K562 (cell line): ENCODE measurements around the gene RAMACL. TPM values are rescaled to one million over a fixed set of nuclear protein-coding genes. Genes with fewer than 3 reads are reported as not detected.

Experiments
- ATAC-seq: fragments of 200-7000 bp; cut with Tn5 transposase; 3 replicates; pipeline ENCODE4 v1.9.1; 2020; ENCODE audit warnings: moderate library complexity
- BruUV-seq: library from RNA; stranded (reverse); fragments of 400-500 nt; replicated peaks from 2 replicates; lab custom pipeline; 2021; lab: Mats Ljungman, UMichigan
- CTCF ChIA-PET: fragments of 300-600 bp; formaldehyde crosslinking; extraction: SDS; loops from one replicate; lab custom pipeline; 2021; ENCODE audit warnings: low intra/inter-chr PET ratio; lab: Yijun Ruan, JAX
- POLR2A ChIA-PET: fragments of 300-600, 350-650 bp; sonication (Branson Sonifier 250); formaldehyde crosslinking; extraction: SDS; loops from one replicate; lab custom pipeline; 2021; ENCODE audit warnings: antibody characterized with exemption, inconsistent platforms; lab: Yijun Ruan, JAX
- DNase-seq, 4 experiments: peaks; one replicate each; pipeline versions ENCODE4 v3.0.0 to v3.0.0-alpha.2; 2011 to 2018; ENCODE audit warnings: low spot score in 3 of 4, mixed read lengths in 3 of 4; ENCODE audit errors: extremely low read depth in 1 of 4
- FAIRE-seq: peaks from 2 replicates; lab custom pipeline; 2011; peaks lifted over from hg19 to GRCh38; lab: Jason Lieb, UNC
- H2AFZ ChIP-seq: 2 replicates; pipeline ENCODE4 v1.6.0; 2011; ENCODE audit warnings: low read depth, low read length, control low read depth, inconsistent platforms
- H3K27ac ChIP-seq: fragments of 200-600 bp; 3 replicates; pipeline ENCODE4 v1.8.0; 2011; ENCODE audit warnings: low read depth, mild to moderate bottlenecking, control low read depth, inconsistent platforms, low read length, moderate library complexity, mixed read lengths; ENCODE audit errors: extremely low read depth
- H3K27me3 ChIP-seq, 2 experiments: fragments of 300-600 bp in 1 of 2; 2 replicates in 1 of 2; 3 replicates in 1 of 2; pipeline versions ENCODE4 v1.6.0 to v1.8.0; 2011; ENCODE audit warnings: inconsistent platforms in 2 of 2, low read length in 2 of 2, mild to moderate bottlenecking in 1 of 2, mixed read lengths in 1 of 2, moderate library complexity in 1 of 2; ENCODE audit not compliant: control insufficient read depth in 2 of 2, insufficient read depth in 2 of 2
- H3K36me3 ChIP-seq: fragments of 300-600 bp; 3 replicates; pipeline ENCODE4 v1.8.0; 2011; ENCODE audit warnings: mild to moderate bottlenecking, low read length, inconsistent platforms; ENCODE audit not compliant: control insufficient read depth, insufficient read depth
- H3K4me1 ChIP-seq, 2 experiments: fragments of 200-600 bp in 1 of 2; replicated peaks in 1 of 2; 2 replicates in 1 of 2; 3 replicates in 1 of 2; pipeline versions ENCODE4 v1.5.1 to v1.8.0; 2011; ENCODE audit warnings: inconsistent platforms in 2 of 2, low read length in 2 of 2, mild to moderate bottlenecking in 1 of 2, mixed read lengths in 1 of 2, moderate library complexity in 1 of 2; ENCODE audit not compliant: control insufficient read depth in 2 of 2, insufficient read depth in 2 of 2
- H3K4me2 ChIP-seq: 2 replicates; pipeline ENCODE4 v1.6.1; 2011; ENCODE audit warnings: low read length, control low read depth, inconsistent platforms, mixed read lengths; ENCODE audit not compliant: insufficient read depth
- H3K4me3 ChIP-seq: fragments of 200-600 bp; sonication (generic), shearing (Covaris generic); 2 replicates; pipeline ENCODE4 v1.5.1; 2016; ENCODE audit warnings: control low read depth, inconsistent platforms
- H3K79me2 ChIP-seq: fragments of 200-600 bp; 3 replicates; pipeline ENCODE4 v1.8.0; 2011; ENCODE audit warnings: low read length, inconsistent platforms; ENCODE audit not compliant: control insufficient read depth, insufficient read depth
- H3K9ac ChIP-seq, 2 experiments: 2 replicates each; pipeline versions ENCODE4 v1.6.0 to v1.6.1; 2011; ENCODE audit warnings: low read depth in 2 of 2, low read length in 2 of 2, control low read depth in 1 of 2, inconsistent platforms in 1 of 2, mild to moderate bottlenecking in 1 of 2, mixed read lengths in 1 of 2; ENCODE audit not compliant: insufficient read depth in 1 of 2
- H3K9me1 ChIP-seq: one replicate; pipeline ENCODE4 v1.6.0; 2011; ENCODE audit warnings: inconsistent platforms, mild to moderate bottlenecking, low read length, moderate library complexity; ENCODE audit not compliant: control insufficient read depth, insufficient read depth
- H3K9me3 ChIP-seq: replicated peaks from 2 replicates; pipeline ENCODE4 v1.5.1; 2011; ENCODE audit warnings: low read depth, low read length, inconsistent platforms; ENCODE audit not compliant: control insufficient read depth, insufficient read depth
- H4K20me1 ChIP-seq: replicated peaks from 2 replicates; pipeline ENCODE4 v1.6.1; 2011; ENCODE audit warnings: low read length, inconsistent platforms, mixed read lengths; ENCODE audit not compliant: control insufficient read depth, insufficient read depth
- DACH1 ChIP-seq: fragments of 450-650 bp; IDR thresholded peaks from 2 replicates; pipeline ENCODE4 v1.6.1; 2018; ENCODE audit not compliant: partially characterized antibody
- FIP1L1 ChIP-seq: fragments of 200-400 bp; formaldehyde crosslinking; IDR thresholded peaks from 2 replicates; pipeline ENCODE4 v1.6.1; 2018; ENCODE audit warnings: mild to moderate bottlenecking, low read depth, low read length; ENCODE audit not compliant: poor library complexity, severe bottlenecking
- HMG20B ChIP-seq: fragments of 250-450 bp; sonication (Bioruptor Pico); IDR thresholded peaks from 2 replicates; pipeline ENCODE4 v1.5.0; 2021; ENCODE audit warnings: mild to moderate bottlenecking
- MNT ChIP-seq, 2 experiments: fragments of 450-650 bp; conservative IDR thresholded peaks; 2 replicates each; pipeline ENCODE4 v1.6.1; 2017; ENCODE audit warnings: mild to moderate bottlenecking in 2 of 2, moderate library complexity in 2 of 2
- NFIX ChIP-seq: fragments of 250-450 bp; sonication (Bioruptor Pico); IDR thresholded peaks from 2 replicates; pipeline ENCODE4 v1.4.0; 2020; ENCODE audit warnings: low read depth, mild to moderate bottlenecking, moderate library complexity
- POLR3A ChIP-seq: IDR thresholded peaks from 2 replicates; pipeline ENCODE4 v1.6.1; 2011; ENCODE audit warnings: borderline replicate concordance, mild to moderate bottlenecking, moderate library complexity; ENCODE audit not compliant: insufficient read length, insufficient read depth; ENCODE audit errors: extremely low read depth
- SAFB ChIP-seq: fragments of 200-400 bp; formaldehyde crosslinking; IDR thresholded peaks from 2 replicates; pipeline ENCODE4 v1.6.1; 2017; ENCODE audit warnings: low read depth, low read length, borderline replicate concordance
- SOX6 ChIP-seq: fragments of 450-650 bp; IDR thresholded peaks from 2 replicates; pipeline ENCODE4 v1.6.1; 2014; ENCODE audit warnings: mild to moderate bottlenecking
- U2AF2 ChIP-seq: fragments of 200-400 bp; formaldehyde crosslinking; optimal IDR thresholded peaks from 2 replicates; pipeline ENCODE3; 2017; ENCODE audit warnings: low read depth, mild to moderate bottlenecking, low read length
- XRCC4 ChIP-seq: IDR thresholded peaks from one replicate; pipeline ENCODE4 v1.6.1; 2011; ENCODE audit not compliant: insufficient read depth, insufficient read length; ENCODE audit errors: extremely low read depth
- WGBS: fragments of 100-300 bp; shearing (Covaris generic); methylation state at CpG from one replicate; pipeline ENCODE4 v1.1.6; 2016; ENCODE audit warnings: low coverage, mixed read lengths; ENCODE audit not compliant: insufficient coverage; ENCODE audit errors: missing lambda C conversion rate; 5-methylcytosine and 5-hydroxymethylcytosine counted together
- in situ Hi-C: fragments of 300-500 bp; cut with MboI; formaldehyde crosslinking; loops from 4 replicates; pipeline ENCODE4 v1.15.0; 2018; ENCODE audit warnings: inconsistent platforms, mixed read lengths
- intact Hi-C: fragments of 100-400 bp; cut with micrococcal nuclease; formaldehyde crosslinking; loops from 2 replicates; pipeline ENCODE4 v1.14.2; 2022
- polyA plus RNA-seq, 8 experiments: library from polyadenylated mRNA; depleted of rRNA in 4 of 8; stranded (reverse) in 5 of 8; unstranded in 3 of 8; fragments of >200 nt; fragmentation: Nextera tagmentation in 2 of 8; fragmentation: Illumina TruSeq in 1 of 8; extraction: Ambion mirVana in 2 of 8; extraction: Trizol in 1 of 8; gene quantifications; 2 replicates each; pipeline versions ENCODE4 v1.2.1 to v1.2.3, GENCODE V29; 2011 to 2014; ENCODE audit warnings: inconsistent platforms in 1 of 8, missing spikeins in 1 of 8
- total RNA-seq, 7 experiments: library from RNA; depleted of rRNA in 6 of 7; stranded (reverse); fragments of >200 nt in 6 of 7; fragmentation: Illumina TruSeq in 2 of 7; extraction: Trizol in 2 of 7; gene quantifications; 2 replicates each; pipeline versions ENCODE4 v1.2.1 to v1.2.3, GENCODE V29; 2011 to 2021; ENCODE audit warnings: low replicate concordance in 1 of 7

RAMACL gene
- total and polyA plus RNA-seq, 9 of the 15 experiments (the other 6 are each of a cell fraction or from before 2014, with no cell fraction given): 0.11 to 1.7 (median 0.41) TPM; not detected in 1

- intact Hi-C loops: no loop called here
- H3K9ac ChIP-seq: no peak overlapping the region
- no peaks in the 10 kb centered on the region for H4K20me1 ChIP-seq
- in situ Hi-C loops: no loop called here
- 2% methylated on average over 18 of the region's 19 CpGs for WGBS
- no peak for FAIRE-seq
- no peaks in the 10 kb centered on the region for H3K36me3 ChIP-seq
- no peaks in the 10 kb centered on the region for H3K9me1 ChIP-seq
- POLR2A ChIA-PET: no interaction called here
- no peaks in the 10 kb centered on the region for H3K79me2 ChIP-seq
- no peaks in the 10 kb centered on the region for H3K9me3 ChIP-seq
- BruUV-seq: no TSS peak
- no peak for TF ChIP-seq NFIX (CRISPR knock-in tag)
- TF ChIP-seq, all 486 proteins: peak for 0
- H3K27me3 ChIP-seq: peaks cover 39 to 70% of the 10 kb centered on the region in 2 experiments
- no peak overlapping the region for H3K27ac ChIP-seq
- H3K4me1 ChIP-seq: no peaks in the 10 kb centered on the region; a peak in 1 of 5 replicates
- no peak overlapping the region for H3K4me2 ChIP-seq
- ATAC-seq (no peak), DNase-seq (no peak)
- no peak overlapping the region for H3K4me3 ChIP-seq
- H2AFZ ChIP-seq: no peak overlapping the region
- CTCF ChIA-PET: interaction anchor here (0.6 kb wide), 1 partner anchor 222 kb away, joined by 4 read pairs; no protein-coding TSS in a partner anchor
Measured at GRCh38 chr6:166545156-166546034, 41.1 kb downstream of the RAMACL start.

GRCh38 chr6:166544296-166544605, 42.2 kb downstream of the RAMACL start:
- no peak overlapping the region for H3K4me2 ChIP-seq
- H3K9ac ChIP-seq: no peak overlapping the region
- DNase-seq (no peak), FAIRE-seq (no peak), ATAC-seq (no peak)
- ChIA-PET POLR2A (no interaction called here), CTCF (no interaction called here)
- peaks cover 39 to 68% of the 10 kb centered on the region in 2 experiments for H3K27me3 ChIP-seq
- no peaks in the 10 kb centered on the region for H3K9me1 ChIP-seq
- in situ Hi-C loops: no loop called here
- no peaks in the 10 kb centered on the region for H3K36me3 ChIP-seq
- no TSS peak for BruUV-seq
- no peaks in the 10 kb centered on the region for H4K20me1 ChIP-seq
- no peak overlapping the region for H2AFZ ChIP-seq
- no peaks in the 10 kb centered on the region; a peak in 1 of 5 replicates for H3K4me1 ChIP-seq
- H3K27ac ChIP-seq: no peak overlapping the region
- no peaks in the 10 kb centered on the region for H3K9me3 ChIP-seq
- no peaks in the 10 kb centered on the region for H3K79me2 ChIP-seq
- under 1% methylated on average over 10 of the region's 10 CpGs for WGBS
- H3K4me3 ChIP-seq: no peak overlapping the region
- intact Hi-C loops: no loop called here
- TF ChIP-seq HMG20B: no peak
- TF ChIP-seq XRCC4: no peak
- no peak for TF ChIP-seq POLR3A
- no peak for TF ChIP-seq FIP1L1
- no peak for TF ChIP-seq MNT (conservative IDR thresholded peaks at IDR 0.05)
- TF ChIP-seq U2AF2: no peak
- no peak for TF ChIP-seq DACH1
- TF ChIP-seq SAFB: no peak
- no peak for TF ChIP-seq SOX6
